ENCODE results near the gene ST6GAL1.
"Not testable (repeated sequence)": the region's sequence is repeated elsewhere in the genome, so short reads cannot be mapped to it uniquely, and the experiment has no call there.

ST6GAL1 gene

GRCh38 chr3:187042874-187043458, 112.6 kb downstream of the ST6GAL1 start:
- Histone ChIP-seq H3K9me3 (ENCODE audit: insufficient read depth, low read depth, low read length) (no peaks in the 10 kb centered on the region), H3K36me3 (ENCODE audit: insufficient read depth, low read length) (peaks cover 88% of the 10 kb centered on the region), H3K27me3 (ENCODE audit: insufficient read depth, low read length) (no peaks in the 10 kb centered on the region), H3K4me3 (ENCODE audit: low read length) (no peak overlapping the region), H3K9ac (ENCODE audit: low read depth, low read length) (no peak overlapping the region), H3K4me1 (ENCODE audit: insufficient read depth, low read length) (no peaks in the 10 kb centered on the region), H3K27ac (ENCODE audit: low read depth, low read length) (no peak overlapping the region)
- 95% methylated on average over 8 of the region's 8 CpGs for WGBS

- peak overlapping the region; percentile 10; the same call in 1 of the 2 replicates for H3K27ac ChIP-seq (ENCODE audit: low read depth, low read length)
- peaks cover 86% of the 10 kb centered on the region for H3K36me3 ChIP-seq (ENCODE audit: insufficient read depth, low read length)
- no peaks in the 10 kb centered on the region for H3K9me3 ChIP-seq (ENCODE audit: insufficient read depth, low read depth, low read length)
- H3K27me3 ChIP-seq (ENCODE audit: insufficient read depth, low read length) = no peaks in the 10 kb centered on the region
- H3K4me1 ChIP-seq (ENCODE audit: insufficient read depth, low read length) = no peaks in the 10 kb centered on the region
- WGBS = 96% methylated on average over 3 of the region's 3 CpGs
- no peak overlapping the region for H3K4me3 ChIP-seq (ENCODE audit: low read length)
- H3K9ac ChIP-seq (ENCODE audit: low read depth, low read length) = no peak overlapping the region
Measured at GRCh38 chr3:187044206-187044605, 113.9 kb downstream of the ST6GAL1 start.

DNA sequence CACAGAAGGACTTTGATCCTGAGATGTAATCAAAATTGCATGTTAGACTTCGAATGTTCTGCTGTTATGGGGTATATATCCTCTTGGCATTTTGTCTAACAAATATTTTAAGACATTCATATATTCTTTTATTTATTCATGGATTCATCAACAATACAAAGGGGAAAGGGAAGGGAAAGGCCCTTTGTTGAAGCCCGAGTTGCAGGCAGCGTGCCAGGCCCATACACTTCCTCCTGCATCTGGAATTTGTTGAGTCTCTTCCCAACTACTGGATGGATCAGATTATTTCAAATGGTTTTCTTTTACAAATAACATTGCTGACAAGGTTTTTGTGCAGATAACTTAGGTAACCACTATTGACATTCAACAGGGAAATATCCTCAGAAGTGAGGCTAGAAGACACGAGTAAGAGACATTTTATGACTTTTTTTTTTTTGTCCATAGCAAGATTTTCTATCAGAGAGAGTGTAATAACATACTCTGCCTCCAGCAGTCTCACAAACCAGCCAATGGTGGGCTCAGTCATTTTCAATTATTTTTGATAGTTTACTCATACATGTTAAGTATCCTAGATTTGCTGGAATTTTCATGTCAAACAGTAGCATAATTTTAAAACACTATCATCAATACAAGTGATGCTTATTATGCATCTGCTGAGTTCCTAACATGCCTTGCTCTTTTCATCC, 114.7 kb downstream of the ST6GAL1 start:
- 100% methylated on average over 3 of the region's 4 CpGs for WGBS

DNA sequence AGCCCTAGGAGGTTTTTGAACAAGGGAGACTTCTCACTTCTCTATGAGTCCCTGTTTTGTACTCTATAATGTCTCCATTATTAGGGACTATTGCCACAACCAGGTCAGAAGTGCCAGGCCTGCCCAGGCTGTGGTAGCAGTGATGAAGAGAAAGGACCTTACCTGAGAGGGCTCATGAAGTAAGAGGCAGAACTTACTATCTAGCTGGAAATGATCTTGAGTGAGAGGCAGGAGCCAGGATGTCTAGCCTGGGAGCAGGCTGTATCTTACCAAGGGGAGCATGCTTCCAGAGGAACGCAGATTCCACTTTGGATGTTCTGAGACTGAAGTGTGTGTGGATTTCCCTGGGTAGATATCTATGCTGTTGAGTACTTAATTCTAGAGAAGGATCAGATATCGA, 115.7 kb downstream of the ST6GAL1 start:
- no peaks in the 10 kb centered on the region for H3K27me3 ChIP-seq (ENCODE audit: insufficient read depth, low read length)
- WGBS = 95% methylated on average over 2 of the region's 2 CpGs

More for the DNA sequence above, 114.7 kb downstream of the ST6GAL1 start:
- Histone ChIP-seq H3K9me3 (ENCODE audit: insufficient read depth, low read depth, low read length) (no peaks in the 10 kb centered on the region), H3K27me3 (ENCODE audit: insufficient read depth, low read length) (no peaks in the 10 kb centered on the region), H3K4me1 (ENCODE audit: insufficient read depth, low read length) (no peaks in the 10 kb centered on the region), H3K27ac (ENCODE audit: low read depth, low read length) (no peak overlapping the region), H3K4me3 (ENCODE audit: low read length) (no peak overlapping the region), H3K9ac (ENCODE audit: low read depth, low read length) (no peak overlapping the region), H3K36me3 (ENCODE audit: insufficient read depth, low read length) (peaks cover 85% of the 10 kb centered on the region)

DNA sequence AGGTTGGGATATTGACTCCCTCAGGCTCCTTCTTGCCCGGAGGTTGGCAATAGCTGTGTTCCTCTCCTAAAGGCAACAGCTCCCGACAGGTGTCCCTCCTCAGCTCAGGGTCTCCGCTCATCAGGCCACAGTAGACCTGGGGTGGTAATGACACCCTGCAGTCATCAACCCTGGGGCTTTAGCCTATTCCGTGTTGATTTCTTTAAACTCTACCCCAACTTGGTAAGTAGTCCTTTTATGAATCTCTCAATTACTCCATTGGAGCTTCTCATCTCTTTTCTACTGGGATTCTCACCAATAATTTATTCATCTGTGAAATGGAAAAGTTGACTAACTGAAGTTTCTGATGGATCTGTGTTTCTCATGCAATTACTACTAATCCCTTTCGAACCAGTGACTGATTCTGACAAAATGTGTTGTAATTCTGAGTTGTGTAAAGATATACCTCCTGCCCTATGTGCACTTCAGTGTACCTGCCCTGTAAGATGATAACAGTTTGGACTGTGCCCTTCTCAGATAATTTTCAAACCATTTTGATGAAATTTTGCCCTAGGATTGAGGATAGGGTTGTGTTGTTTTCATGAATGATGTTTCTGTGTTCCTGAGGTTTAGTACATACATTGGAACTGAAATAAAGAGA, 119.3 kb downstream of the ST6GAL1 start:
- Histone ChIP-seq H3K27ac (ENCODE audit: low read depth, low read length) (no peak overlapping the region), H3K9ac (ENCODE audit: low read depth, low read length) (no peak overlapping the region), H3K9me3 (ENCODE audit: insufficient read depth, low read depth, low read length) (peaks cover 7% of the 10 kb centered on the region; the same call in 1 of the 2 replicates), H3K27me3 (ENCODE audit: insufficient read depth, low read length) (no peaks in the 10 kb centered on the region), H3K36me3 (ENCODE audit: insufficient read depth, low read length) (peaks cover 67% of the 10 kb centered on the region), H3K4me1 (ENCODE audit: insufficient read depth, low read length) (no peaks in the 10 kb centered on the region), H3K4me3 (ENCODE audit: low read length) (no peak overlapping the region)
- WGBS = 85% methylated on average over 5 of the region's 5 CpGs

More for the DNA sequence above, 115.7 kb downstream of the ST6GAL1 start:
- Histone ChIP-seq H3K9ac (ENCODE audit: low read depth, low read length) (no peak overlapping the region), H3K4me1 (ENCODE audit: insufficient read depth, low read length) (no peaks in the 10 kb centered on the region), H3K27ac (ENCODE audit: low read depth, low read length) (no peak overlapping the region), H3K4me3 (ENCODE audit: low read length) (no peak overlapping the region), H3K36me3 (ENCODE audit: insufficient read depth, low read length) (peaks cover 82% of the 10 kb centered on the region), H3K9me3 (ENCODE audit: insufficient read depth, low read depth, low read length) (no peaks in the 10 kb centered on the region)

DNA sequence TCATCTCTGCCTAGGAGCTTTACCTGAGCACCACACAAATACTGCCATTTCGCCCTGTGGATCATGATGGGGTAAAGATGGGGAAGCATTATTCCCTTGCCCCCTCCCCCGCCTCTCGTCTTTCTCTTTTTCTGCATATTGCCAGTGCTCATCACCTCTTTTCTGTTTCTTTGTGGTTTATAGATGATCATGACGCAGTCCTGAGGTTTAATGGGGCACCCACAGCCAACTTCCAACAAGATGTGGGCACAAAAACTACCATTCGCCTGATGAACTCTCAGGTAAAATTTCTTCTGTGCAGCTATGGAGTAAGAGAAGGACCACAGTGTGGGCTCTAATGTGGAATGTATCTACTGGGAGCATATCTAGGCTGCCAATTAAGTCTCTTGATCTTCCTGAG, 120.7 kb downstream of the ST6GAL1 start:
- Histone ChIP-seq H3K27ac (ENCODE audit: low read depth, low read length) (no peak overlapping the region), H3K9me3 (ENCODE audit: insufficient read depth, low read depth, low read length) (peaks cover 7% of the 10 kb centered on the region; the same call in 1 of the 2 replicates), H3K9ac (ENCODE audit: low read depth, low read length) (no peak overlapping the region), H3K36me3 (ENCODE audit: insufficient read depth, low read length) (peaks cover 55% of the 10 kb centered on the region), H3K27me3 (ENCODE audit: insufficient read depth, low read length) (no peaks in the 10 kb centered on the region), H3K4me3 (ENCODE audit: low read length) (no peak overlapping the region), H3K4me1 (ENCODE audit: insufficient read depth, low read length) (no peaks in the 10 kb centered on the region)
- WGBS = 96% methylated on average over 2 of the region's 5 CpGs

GRCh38 chr3:187051724-187052366, 121.5 kb downstream of the ST6GAL1 start:
- Histone ChIP-seq H3K27me3 (ENCODE audit: insufficient read depth, low read length) (no peaks in the 10 kb centered on the region), H3K4me1 (ENCODE audit: insufficient read depth, low read length) (no peaks in the 10 kb centered on the region), H3K36me3 (ENCODE audit: insufficient read depth, low read length) (peaks cover 52% of the 10 kb centered on the region), H3K9ac (ENCODE audit: low read depth, low read length) (no peak overlapping the region), H3K9me3 (ENCODE audit: insufficient read depth, low read depth, low read length) (peaks cover 7% of the 10 kb centered on the region; the same call in 1 of the 2 replicates), H3K27ac (ENCODE audit: low read depth, low read length) (no peak overlapping the region), H3K4me3 (ENCODE audit: low read length) (no peak overlapping the region)
- WGBS = 100% methylated on average over 2 of the region's 3 CpGs

DNA sequence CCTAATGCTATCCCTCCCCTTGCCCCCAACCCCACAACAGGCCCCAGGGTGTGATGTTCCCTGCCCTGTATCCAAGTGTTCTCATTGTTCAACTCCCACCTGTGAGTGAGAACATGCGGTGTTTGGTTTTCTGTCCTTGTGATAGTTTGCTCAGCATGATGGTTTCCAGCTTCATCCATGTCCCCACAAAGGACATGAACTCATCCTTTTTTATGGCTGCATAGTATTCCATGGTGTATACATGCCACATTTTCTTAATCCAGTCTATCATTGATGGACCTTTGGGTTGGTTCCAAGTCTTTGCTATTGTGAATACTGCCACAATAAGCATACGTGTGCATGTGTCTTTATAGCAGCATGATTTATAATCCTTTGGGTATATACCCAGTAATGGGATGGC, 122.1 kb downstream of the ST6GAL1 start:
- Histone ChIP-seq H3K9me3 (ENCODE audit: insufficient read depth, low read depth, low read length) (peaks cover 13% of the 10 kb centered on the region), H3K36me3 (ENCODE audit: insufficient read depth, low read length) (peaks cover 55% of the 10 kb centered on the region)
- WGBS = 100% methylated on average over 2 of the region's 2 CpGs
- not testable (repeated sequence) for H3K27me3 ChIP-seq (ENCODE audit: insufficient read depth, low read length); H3K9ac ChIP-seq (ENCODE audit: low read depth, low read length); H3K4me3 ChIP-seq (ENCODE audit: low read length); H3K4me1 ChIP-seq (ENCODE audit: insufficient read depth, low read length); H3K27ac ChIP-seq (ENCODE audit: low read depth, low read length)

DNA sequence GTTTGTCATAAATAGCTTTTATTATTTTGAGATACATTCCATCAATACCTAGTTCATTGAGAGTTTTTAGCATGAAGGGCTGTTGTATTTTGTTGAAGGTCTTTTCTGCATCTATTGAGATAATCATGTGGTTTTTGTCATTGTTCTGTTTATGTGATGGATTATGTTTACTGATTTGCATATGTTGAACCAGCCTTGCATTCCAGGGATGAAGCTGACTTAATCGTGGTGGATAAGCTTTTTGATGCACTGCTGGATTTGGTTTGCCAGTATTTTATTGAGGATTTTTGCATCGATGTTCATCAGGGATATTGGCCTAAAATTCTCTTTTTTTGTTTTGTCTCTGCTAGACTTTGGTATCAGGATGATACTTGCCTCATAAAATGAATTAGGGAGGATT, 124.1 kb downstream of the ST6GAL1 start:
- H3K27ac ChIP-seq (ENCODE audit: low read depth, low read length); H3K27me3 ChIP-seq (ENCODE audit: insufficient read depth, low read length); H3K4me1 ChIP-seq (ENCODE audit: insufficient read depth, low read length); H3K9ac ChIP-seq (ENCODE audit: low read depth, low read length); H3K4me3 ChIP-seq (ENCODE audit: low read length): not testable (repeated sequence)
- H3K36me3 ChIP-seq (ENCODE audit: insufficient read depth, low read length) = peaks cover 63% of the 10 kb centered on the region
- peaks cover 27% of the 10 kb centered on the region for H3K9me3 ChIP-seq (ENCODE audit: insufficient read depth, low read depth, low read length)
- 95% methylated on average over 2 of the region's 2 CpGs for WGBS

GRCh38 chr3:187057803-187058202, 127.5 kb downstream of the ST6GAL1 start:
- H3K4me1 ChIP-seq (ENCODE audit: insufficient read depth, low read length); H3K27ac ChIP-seq (ENCODE audit: low read depth, low read length); H3K9ac ChIP-seq (ENCODE audit: low read depth, low read length); H3K4me3 ChIP-seq (ENCODE audit: low read length); H3K27me3 ChIP-seq (ENCODE audit: insufficient read depth, low read length): not testable (repeated sequence)
- H3K36me3 ChIP-seq (ENCODE audit: insufficient read depth, low read length) = peaks cover 66% of the 10 kb centered on the region
- peaks cover 21% of the 10 kb centered on the region for H3K9me3 ChIP-seq (ENCODE audit: insufficient read depth, low read depth, low read length)
- WGBS = 83% methylated on average over 10 of the region's 10 CpGs

DNA sequence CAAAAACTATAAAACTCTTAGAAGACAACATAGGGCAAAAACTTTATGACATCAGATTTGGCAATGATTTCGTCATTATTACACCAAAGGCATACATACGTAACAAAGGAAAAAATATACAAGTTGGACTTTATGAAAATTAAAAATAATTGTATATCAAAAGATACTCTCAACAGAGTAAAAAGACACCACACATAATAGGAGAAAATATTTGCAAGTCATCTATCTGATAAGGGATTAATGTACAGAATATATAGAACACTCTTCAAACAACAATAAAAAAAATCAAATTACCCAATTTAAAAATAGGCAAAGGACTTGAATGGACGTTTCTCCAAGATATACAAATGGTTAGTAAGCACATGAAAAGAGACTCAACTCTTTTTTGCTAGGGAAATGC, 131.4 kb downstream of the ST6GAL1 start:
- H3K27ac ChIP-seq (ENCODE audit: low read depth, low read length) = no peak overlapping the region
- no peaks in the 10 kb centered on the region for H3K27me3 ChIP-seq (ENCODE audit: insufficient read depth, low read length)
- H3K4me3 ChIP-seq (ENCODE audit: low read length) = no peak overlapping the region
- WGBS = 95% methylated on average over 2 of the region's 3 CpGs
- H3K36me3 ChIP-seq (ENCODE audit: insufficient read depth, low read length) = peaks cover 58% of the 10 kb centered on the region
- peaks cover 21% of the 10 kb centered on the region for H3K9me3 ChIP-seq (ENCODE audit: insufficient read depth, low read depth, low read length)
- no peak overlapping the region for H3K9ac ChIP-seq (ENCODE audit: low read depth, low read length)
- H3K4me1 ChIP-seq (ENCODE audit: insufficient read depth, low read length) = peaks cover 33% of the 10 kb centered on the region

Data from HUES64 (cell line).